MM.1S (cell line): ENCODE measurements around the gene GOLGA8K.
"Not testable (repeated sequence)": the region's sequence is repeated elsewhere in the genome, so short reads cannot be mapped to it uniquely, and the experiment has no call there.

Source experiments
- EZH2 ChIP-seq: fragments of 300-600 bp; sonication (generic); optimal IDR thresholded peaks from 2 replicates; pipeline ENCODE3; 2017; ENCODE audit warnings: low read depth, mild to moderate bottlenecking, antibody characterized with exemption, low read length, mixed read lengths
- EZH2phosphoT487 ChIP-seq: fragments of 300-600 bp; sonication (generic); IDR thresholded peaks from 2 replicates; pipeline ENCODE4 v1.6.1; 2018; ENCODE audit warnings: antibody characterized with exemption, low read length
- TF ChIP-seq, protein P1 (sequence below): fragments of 300-600 bp; sonication (generic); IDR thresholded peaks from 2 replicates; pipeline ENCODE4 v1.5.1; 2016; ENCODE audit warnings: antibody characterized with exemption, low read length, mixed read lengths

DNA sequence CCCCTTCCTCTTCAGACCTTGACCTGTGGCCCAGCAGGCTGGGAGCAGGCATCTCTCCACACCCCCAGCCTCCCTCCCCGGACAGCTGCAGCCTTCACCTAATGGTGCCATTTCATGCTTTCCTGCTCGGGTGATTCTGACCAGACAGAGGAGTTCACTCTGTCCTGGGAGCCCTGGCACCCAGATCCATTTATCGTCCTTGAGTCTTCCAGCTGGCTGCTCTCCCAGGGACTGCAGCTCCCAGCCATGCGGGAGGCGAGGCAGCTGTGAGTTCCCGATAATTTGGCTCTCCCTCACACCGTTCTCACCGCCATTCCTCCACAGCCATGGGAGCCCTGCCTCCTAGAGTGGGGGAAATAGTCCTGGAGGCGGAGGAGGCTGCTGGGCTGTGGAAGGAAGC, 32.6 kb downstream of the GOLGA8K start:
- TF ChIP-seq, protein P1, sequence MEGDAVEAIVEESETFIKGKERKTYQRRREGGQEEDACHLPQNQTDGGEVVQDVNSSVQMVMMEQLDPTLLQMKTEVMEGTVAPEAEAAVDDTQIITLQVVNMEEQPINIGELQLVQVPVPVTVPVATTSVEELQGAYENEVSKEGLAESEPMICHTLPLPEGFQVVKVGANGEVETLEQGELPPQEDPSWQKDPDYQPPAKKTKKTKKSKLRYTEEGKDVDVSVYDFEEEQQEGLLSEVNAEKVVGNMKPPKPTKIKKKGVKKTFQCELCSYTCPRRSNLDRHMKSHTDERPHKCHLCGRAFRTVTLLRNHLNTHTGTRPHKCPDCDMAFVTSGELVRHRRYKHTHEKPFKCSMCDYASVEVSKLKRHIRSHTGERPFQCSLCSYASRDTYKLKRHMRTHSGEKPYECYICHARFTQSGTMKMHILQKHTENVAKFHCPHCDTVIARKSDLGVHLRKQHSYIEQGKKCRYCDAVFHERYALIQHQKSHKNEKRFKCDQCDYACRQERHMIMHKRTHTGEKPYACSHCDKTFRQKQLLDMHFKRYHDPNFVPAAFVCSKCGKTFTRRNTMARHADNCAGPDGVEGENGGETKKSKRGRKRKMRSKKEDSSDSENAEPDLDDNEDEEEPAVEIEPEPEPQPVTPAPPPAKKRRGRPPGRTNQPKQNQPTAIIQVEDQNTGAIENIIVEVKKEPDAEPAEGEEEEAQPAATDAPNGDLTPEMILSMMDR, result not testable (repeated sequence)
- not testable (repeated sequence) for TF ChIP-seq EZH2, EZH2phosphoT487
